ENCODE measurements around the gene OGFR. TPM values are rescaled to one million over a fixed set of nuclear protein-coding genes. Genes with fewer than 3 reads are reported as not detected.

OGFR gene
- total RNA-seq, 1 experiment from 2014 or later = 57.4 TPM

- BruUV-seq (replicated peaks) = no TSS peak
- intact Hi-C loops (cut with micrococcal nuclease; ENCODE audit: unreplicated experiment) = no loop called here
- CTCF ChIA-PET = no interaction called here
- no peaks in the 10 kb centered on the region for H3K9me3 ChIP-seq (ENCODE audit: insufficient read depth, low read depth)
- no peak for TF ChIP-seq CTCF (conservative IDR thresholded peaks at IDR 0.05)
- TF ChIP-seq EZH2 (IDR thresholded peaks at IDR 0.05; ENCODE audit: low read depth) = no peak
- POLR2A ChIA-PET (ENCODE audit: unreplicated experiment) = no interaction called here
- H4K20me1 ChIP-seq (ENCODE audit: insufficient read depth) = no peaks in the 10 kb centered on the region
- no peaks in the 10 kb centered on the region for H3K9me2 ChIP-seq (ENCODE audit: insufficient read depth)
- H3K4me2 ChIP-seq = no peak overlapping the region
- no peaks in the 10 kb centered on the region for H3K4me1 ChIP-seq (replicated peaks; ENCODE audit: insufficient read depth)
- H3K27ac ChIP-seq = no peak overlapping the region
- no peak overlapping the region for H2AFZ ChIP-seq
- H3K27me3 ChIP-seq (ENCODE audit: insufficient read depth, low read depth) = no peaks in the 10 kb centered on the region
- no peak for DNase-seq
- H3F3A ChIP-seq (ENCODE audit: insufficient read depth, low read depth) = peaks cover 8% of the 10 kb centered on the region; the same call in 1 of the 2 replicates
- no peaks in the 10 kb centered on the region for H3K79me2 ChIP-seq (ENCODE audit: low read depth)
- H3K4me3 ChIP-seq = no peak overlapping the region
- H3K36me3 ChIP-seq (ENCODE audit: low read depth) = no peaks in the 10 kb centered on the region
Measured at GRCh38 chr20:62782149-62782892, 22.3 kb upstream of the OGFR start.

- no peaks in the 10 kb centered on the region for H4K20me1 ChIP-seq (ENCODE audit: insufficient read depth)
- H3K79me2 ChIP-seq (ENCODE audit: low read depth) = no peaks in the 10 kb centered on the region
- H3K4me3 ChIP-seq = no peak overlapping the region
- no peaks in the 10 kb centered on the region for H3K27me3 ChIP-seq (ENCODE audit: insufficient read depth, low read depth)
- ChIA-PET CTCF (no interaction called here), POLR2A (ENCODE audit: unreplicated experiment) (interaction anchor here (0.7 kb wide), 1 partner anchor 166 kb away, joined by 4 read pairs; no protein-coding TSS in a partner anchor)
- no peak overlapping the region for H3K27ac ChIP-seq
- no peak for TF ChIP-seq EZH2 (IDR thresholded peaks at IDR 0.05; ENCODE audit: low read depth)
- TF ChIP-seq CTCF (conservative IDR thresholded peaks at IDR 0.05) = no peak
- H3K9me2 ChIP-seq (ENCODE audit: insufficient read depth) = no peaks in the 10 kb centered on the region
- no peak for DNase-seq
- intact Hi-C loops (cut with micrococcal nuclease; ENCODE audit: unreplicated experiment) = no loop called here
- no peaks in the 10 kb centered on the region for H3K9me3 ChIP-seq (ENCODE audit: insufficient read depth, low read depth)
- no peaks in the 10 kb centered on the region for H3K36me3 ChIP-seq (ENCODE audit: low read depth)
- H3K4me1 ChIP-seq (replicated peaks; ENCODE audit: insufficient read depth) = no peaks in the 10 kb centered on the region
- H3K4me2 ChIP-seq = no peak overlapping the region
- H2AFZ ChIP-seq = no peak overlapping the region
- no TSS peak for BruUV-seq (replicated peaks)
- H3F3A ChIP-seq (ENCODE audit: insufficient read depth, low read depth) = peaks cover 8% of the 10 kb centered on the region; the same call in 1 of the 2 replicates
Measured at GRCh38 chr20:62782893-62783278, 21.7 kb upstream of the OGFR start.

GRCh38 chr20:62784497-62784896 is 20.1 kb upstream of the OGFR start:
- Histone ChIP-seq H3K9me3 (ENCODE audit: insufficient read depth, low read depth) (no peaks in the 10 kb centered on the region), H3K9me2 (ENCODE audit: insufficient read depth) (no peaks in the 10 kb centered on the region), H3K27me3 (ENCODE audit: insufficient read depth, low read depth) (no peaks in the 10 kb centered on the region), H2AFZ (no peak overlapping the region), H3K27ac (no peak overlapping the region), H3K4me3 (no peak overlapping the region), H4K20me1 (ENCODE audit: insufficient read depth) (no peaks in the 10 kb centered on the region), H3K36me3 (ENCODE audit: low read depth) (no peaks in the 10 kb centered on the region), H3K4me2 (no peak overlapping the region), H3F3A (ENCODE audit: insufficient read depth, low read depth) (peaks cover 8% of the 10 kb centered on the region; the same call in 1 of the 2 replicates), H3K4me1 (replicated peaks; ENCODE audit: insufficient read depth) (no peaks in the 10 kb centered on the region), H3K79me2 (ENCODE audit: low read depth) (no peaks in the 10 kb centered on the region)
- POLR2A ChIA-PET (ENCODE audit: unreplicated experiment) = interaction anchor here (0.6 kb wide), 1 partner anchor 10 kb away, joined by 3 read pairs; no protein-coding TSS in a partner anchor
- TF ChIP-seq CTCF (conservative IDR thresholded peaks at IDR 0.05) = no peak
- TF ChIP-seq EZH2 (IDR thresholded peaks at IDR 0.05; ENCODE audit: low read depth) = no peak
- no TSS peak for BruUV-seq (replicated peaks)
- intact Hi-C loops (cut with micrococcal nuclease; ENCODE audit: unreplicated experiment) = no loop called here
- DNase-seq = no peak
- CTCF ChIA-PET = no interaction called here
